ENCODE measurements around the gene EAF1. TPM values are rescaled to one million over a fixed set of nuclear protein-coding genes. Genes with fewer than 3 reads are reported as not detected.

Gene EAF1
- polyA plus RNA-seq, 1 donor from 2014 or later = 45.4 TPM

DNA sequence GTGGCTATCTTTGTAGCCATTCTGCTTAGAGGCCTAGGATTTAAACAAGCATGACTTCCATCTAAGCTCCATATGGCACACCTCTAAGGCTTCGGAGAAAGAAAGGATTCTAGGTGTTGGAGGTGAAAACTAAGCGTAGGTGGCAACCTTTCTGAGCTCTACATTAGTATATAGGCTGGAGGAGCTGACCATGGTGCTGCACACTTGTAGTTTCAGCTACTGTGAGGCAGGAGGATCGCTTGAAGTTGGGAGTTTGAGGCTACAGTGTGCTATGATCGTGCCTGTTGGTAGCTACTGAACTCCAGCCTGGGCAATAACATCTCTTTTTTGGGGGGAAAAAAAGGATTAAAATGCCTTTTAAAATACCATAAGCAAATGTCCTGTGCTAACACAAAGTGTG lies 7.4 kb downstream of the EAF1 start:
- no peak overlapping the region for H3K4me3 ChIP-seq (ENCODE audit: low read length)
- peaks cover 4% of the 10 kb centered on the region for H3K36me3 ChIP-seq (ENCODE audit: insufficient read depth, low read length)
- no peaks in the 10 kb centered on the region for H3K27me3 ChIP-seq (ENCODE audit: insufficient read depth, low read depth, low read length)
- no peaks in the 10 kb centered on the region for H3F3A ChIP-seq (ENCODE audit: insufficient read depth, low read length, poor library complexity, severe bottlenecking)
- H3K27ac ChIP-seq (ENCODE audit: low read length) = no peak overlapping the region
- H2AFZ ChIP-seq (ENCODE audit: low read depth, low read length) = no peak overlapping the region
- no peak overlapping the region for H3K9ac ChIP-seq (ENCODE audit: low read length)
- no peaks in the 10 kb centered on the region for H4K20me1 ChIP-seq (ENCODE audit: insufficient read depth)
- H3K4me2 ChIP-seq (ENCODE audit: low read length) = no peak overlapping the region
- TF ChIP-seq EP300 (conservative IDR thresholded peaks at IDR 0.05; ENCODE audit: poor library complexity, severe bottlenecking) (no peak), TAF1 (IDR thresholded peaks at IDR 0.05; ENCODE audit: low read depth) (no peak), EZH2 (IDR thresholded peaks at IDR 0.05; ENCODE audit: borderline replicate concordance, insufficient read depth, low read length, poor library complexity, severe bottlenecking) (no peak), SMC3 (conservative IDR thresholded peaks at IDR 0.05; ENCODE audit: poor library complexity) (no peak), POLR2AphosphoS5 (IDR thresholded peaks at IDR 0.05) (no peak), MXI1 (conservative IDR thresholded peaks at IDR 0.05; ENCODE audit: poor library complexity, severe bottlenecking) (no peak), RAD21 (conservative IDR thresholded peaks at IDR 0.05) (no peak)
- H3K9me3 ChIP-seq (ENCODE audit: low read length) = no peaks in the 10 kb centered on the region
- no peaks in the 10 kb centered on the region for H3K9me2 ChIP-seq (ENCODE audit: insufficient read depth, low read length)
- peaks cover 4% of the 10 kb centered on the region for H3K79me2 ChIP-seq (replicated peaks; ENCODE audit: insufficient read depth, low read length)

DNA sequence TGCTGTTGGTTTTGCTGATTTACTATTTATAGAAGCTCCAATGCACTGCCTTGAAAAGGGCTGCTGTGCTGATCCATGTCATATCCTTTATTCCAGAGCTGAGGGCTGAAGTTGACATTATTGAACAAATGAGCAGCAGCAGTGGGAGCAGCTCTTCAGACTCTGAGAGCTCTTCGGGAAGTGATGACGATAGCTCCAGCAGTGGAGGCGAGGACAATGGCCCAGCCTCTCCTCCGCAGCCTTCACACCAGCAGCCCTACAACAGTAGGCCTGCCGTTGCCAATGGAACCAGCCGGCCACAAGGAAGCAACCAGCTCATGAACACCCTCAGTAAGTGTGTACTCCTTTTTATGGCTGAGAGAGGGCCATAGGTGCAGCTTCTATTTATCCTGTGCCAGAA lies 8.8 kb downstream of the EAF1 start:
- no peak overlapping the region for H3K4me3 ChIP-seq (ENCODE audit: low read length)
- no peaks in the 10 kb centered on the region for H3K79me2 ChIP-seq (replicated peaks; ENCODE audit: insufficient read depth, low read length)
- H4K20me1 ChIP-seq (ENCODE audit: insufficient read depth) = no peaks in the 10 kb centered on the region
- no peak overlapping the region for H2AFZ ChIP-seq (ENCODE audit: low read depth, low read length)
- TF ChIP-seq POLR2AphosphoS5 (IDR thresholded peaks at IDR 0.05) (no peak), SMC3 (conservative IDR thresholded peaks at IDR 0.05; ENCODE audit: poor library complexity) (no peak), MXI1 (conservative IDR thresholded peaks at IDR 0.05; ENCODE audit: poor library complexity, severe bottlenecking) (no peak), EZH2 (IDR thresholded peaks at IDR 0.05; ENCODE audit: borderline replicate concordance, insufficient read depth, low read length, poor library complexity, severe bottlenecking) (no peak)
- H3K9me2 ChIP-seq (ENCODE audit: insufficient read depth, low read length) = no peaks in the 10 kb centered on the region
- no peaks in the 10 kb centered on the region for H3F3A ChIP-seq (ENCODE audit: insufficient read depth, low read length, poor library complexity, severe bottlenecking)
- peaks cover 4% of the 10 kb centered on the region for H3K36me3 ChIP-seq (ENCODE audit: insufficient read depth, low read length)
- H3K27me3 ChIP-seq (ENCODE audit: insufficient read depth, low read depth, low read length) = no peaks in the 10 kb centered on the region
- H3K27ac ChIP-seq (ENCODE audit: low read length) = no peak overlapping the region
- H3K4me2 ChIP-seq (ENCODE audit: low read length) = no peak overlapping the region
- no peak overlapping the region for H3K9ac ChIP-seq (ENCODE audit: low read length)
- H3K9me3 ChIP-seq (ENCODE audit: low read length) = no peaks in the 10 kb centered on the region

DNA sequence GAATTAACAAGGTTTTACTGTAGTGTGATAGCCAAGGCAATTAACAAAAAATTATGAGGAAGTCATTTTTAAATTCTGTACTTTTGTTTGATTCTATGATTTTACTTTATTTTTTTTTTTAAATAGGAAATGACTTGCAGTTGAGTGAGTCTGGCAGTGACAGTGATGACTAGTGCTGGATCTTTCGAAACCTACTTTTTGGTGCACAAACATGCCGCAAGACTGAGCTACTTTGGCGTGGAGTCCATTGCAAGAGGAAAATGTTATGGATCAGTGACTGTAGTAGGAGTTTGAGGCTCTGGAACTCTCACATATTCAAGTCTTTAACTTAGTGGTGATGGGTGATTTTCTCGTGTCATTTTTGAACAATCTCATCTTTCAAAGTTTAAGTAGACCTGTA lies 11.6 kb downstream of the EAF1 start:
- no peaks in the 10 kb centered on the region for H3K36me3 ChIP-seq (ENCODE audit: insufficient read depth, low read length)

More for the DNA sequence above, 11.6 kb downstream of the EAF1 start:
- Histone ChIP-seq H2AFZ (ENCODE audit: low read depth, low read length) (no peak overlapping the region), H3K79me2 (replicated peaks; ENCODE audit: insufficient read depth, low read length) (no peaks in the 10 kb centered on the region), H4K20me1 (ENCODE audit: insufficient read depth) (no peaks in the 10 kb centered on the region), H3K4me3 (ENCODE audit: low read length) (no peak overlapping the region), H3K27ac (ENCODE audit: low read length) (no peak overlapping the region), H3K9ac (ENCODE audit: low read length) (no peak overlapping the region), H3K9me3 (ENCODE audit: low read length) (no peaks in the 10 kb centered on the region), H3K9me2 (ENCODE audit: insufficient read depth, low read length) (no peaks in the 10 kb centered on the region), H3F3A (ENCODE audit: insufficient read depth, low read length, poor library complexity, severe bottlenecking) (no peaks in the 10 kb centered on the region), H3K4me2 (ENCODE audit: low read length) (no peak overlapping the region), H3K27me3 (ENCODE audit: insufficient read depth, low read depth, low read length) (no peaks in the 10 kb centered on the region)
- TF ChIP-seq SMC3 (conservative IDR thresholded peaks at IDR 0.05; ENCODE audit: poor library complexity) (no peak), EZH2 (IDR thresholded peaks at IDR 0.05; ENCODE audit: borderline replicate concordance, insufficient read depth, low read length, poor library complexity, severe bottlenecking) (no peak), POLR2AphosphoS5 (IDR thresholded peaks at IDR 0.05) (no peak), EP300 (conservative IDR thresholded peaks at IDR 0.05; ENCODE audit: poor library complexity, severe bottlenecking) (no peak)
- TF ChIP-seq, protein P1, sequence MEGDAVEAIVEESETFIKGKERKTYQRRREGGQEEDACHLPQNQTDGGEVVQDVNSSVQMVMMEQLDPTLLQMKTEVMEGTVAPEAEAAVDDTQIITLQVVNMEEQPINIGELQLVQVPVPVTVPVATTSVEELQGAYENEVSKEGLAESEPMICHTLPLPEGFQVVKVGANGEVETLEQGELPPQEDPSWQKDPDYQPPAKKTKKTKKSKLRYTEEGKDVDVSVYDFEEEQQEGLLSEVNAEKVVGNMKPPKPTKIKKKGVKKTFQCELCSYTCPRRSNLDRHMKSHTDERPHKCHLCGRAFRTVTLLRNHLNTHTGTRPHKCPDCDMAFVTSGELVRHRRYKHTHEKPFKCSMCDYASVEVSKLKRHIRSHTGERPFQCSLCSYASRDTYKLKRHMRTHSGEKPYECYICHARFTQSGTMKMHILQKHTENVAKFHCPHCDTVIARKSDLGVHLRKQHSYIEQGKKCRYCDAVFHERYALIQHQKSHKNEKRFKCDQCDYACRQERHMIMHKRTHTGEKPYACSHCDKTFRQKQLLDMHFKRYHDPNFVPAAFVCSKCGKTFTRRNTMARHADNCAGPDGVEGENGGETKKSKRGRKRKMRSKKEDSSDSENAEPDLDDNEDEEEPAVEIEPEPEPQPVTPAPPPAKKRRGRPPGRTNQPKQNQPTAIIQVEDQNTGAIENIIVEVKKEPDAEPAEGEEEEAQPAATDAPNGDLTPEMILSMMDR (IDR thresholded peaks at IDR 0.05; ENCODE audit: poor library complexity, severe bottlenecking) = no peak
- TF ChIP-seq, protein P2, sequence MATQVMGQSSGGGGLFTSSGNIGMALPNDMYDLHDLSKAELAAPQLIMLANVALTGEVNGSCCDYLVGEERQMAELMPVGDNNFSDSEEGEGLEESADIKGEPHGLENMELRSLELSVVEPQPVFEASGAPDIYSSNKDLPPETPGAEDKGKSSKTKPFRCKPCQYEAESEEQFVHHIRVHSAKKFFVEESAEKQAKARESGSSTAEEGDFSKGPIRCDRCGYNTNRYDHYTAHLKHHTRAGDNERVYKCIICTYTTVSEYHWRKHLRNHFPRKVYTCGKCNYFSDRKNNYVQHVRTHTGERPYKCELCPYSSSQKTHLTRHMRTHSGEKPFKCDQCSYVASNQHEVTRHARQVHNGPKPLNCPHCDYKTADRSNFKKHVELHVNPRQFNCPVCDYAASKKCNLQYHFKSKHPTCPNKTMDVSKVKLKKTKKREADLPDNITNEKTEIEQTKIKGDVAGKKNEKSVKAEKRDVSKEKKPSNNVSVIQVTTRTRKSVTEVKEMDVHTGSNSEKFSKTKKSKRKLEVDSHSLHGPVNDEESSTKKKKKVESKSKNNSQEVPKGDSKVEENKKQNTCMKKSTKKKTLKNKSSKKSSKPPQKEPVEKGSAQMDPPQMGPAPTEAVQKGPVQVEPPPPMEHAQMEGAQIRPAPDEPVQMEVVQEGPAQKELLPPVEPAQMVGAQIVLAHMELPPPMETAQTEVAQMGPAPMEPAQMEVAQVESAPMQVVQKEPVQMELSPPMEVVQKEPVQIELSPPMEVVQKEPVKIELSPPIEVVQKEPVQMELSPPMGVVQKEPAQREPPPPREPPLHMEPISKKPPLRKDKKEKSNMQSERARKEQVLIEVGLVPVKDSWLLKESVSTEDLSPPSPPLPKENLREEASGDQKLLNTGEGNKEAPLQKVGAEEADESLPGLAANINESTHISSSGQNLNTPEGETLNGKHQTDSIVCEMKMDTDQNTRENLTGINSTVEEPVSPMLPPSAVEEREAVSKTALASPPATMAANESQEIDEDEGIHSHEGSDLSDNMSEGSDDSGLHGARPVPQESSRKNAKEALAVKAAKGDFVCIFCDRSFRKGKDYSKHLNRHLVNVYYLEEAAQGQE (IDR thresholded peaks at IDR 0.05; ENCODE audit: borderline replicate concordance) = no peak
